Measurements from ENCODE around the gene RTKN2.

The RTKN2 gene

GRCh38 chr10:62189131-62189530, 79.5 kb downstream of the RTKN2 start:
- H3K4me3 ChIP-seq (replicated peaks; ENCODE audit: low read depth, low read length) = no peak overlapping the region
- DNase-seq (ENCODE audit: extremely low read depth, low read depth) = no peak
- TF ChIP-seq, protein P1, sequence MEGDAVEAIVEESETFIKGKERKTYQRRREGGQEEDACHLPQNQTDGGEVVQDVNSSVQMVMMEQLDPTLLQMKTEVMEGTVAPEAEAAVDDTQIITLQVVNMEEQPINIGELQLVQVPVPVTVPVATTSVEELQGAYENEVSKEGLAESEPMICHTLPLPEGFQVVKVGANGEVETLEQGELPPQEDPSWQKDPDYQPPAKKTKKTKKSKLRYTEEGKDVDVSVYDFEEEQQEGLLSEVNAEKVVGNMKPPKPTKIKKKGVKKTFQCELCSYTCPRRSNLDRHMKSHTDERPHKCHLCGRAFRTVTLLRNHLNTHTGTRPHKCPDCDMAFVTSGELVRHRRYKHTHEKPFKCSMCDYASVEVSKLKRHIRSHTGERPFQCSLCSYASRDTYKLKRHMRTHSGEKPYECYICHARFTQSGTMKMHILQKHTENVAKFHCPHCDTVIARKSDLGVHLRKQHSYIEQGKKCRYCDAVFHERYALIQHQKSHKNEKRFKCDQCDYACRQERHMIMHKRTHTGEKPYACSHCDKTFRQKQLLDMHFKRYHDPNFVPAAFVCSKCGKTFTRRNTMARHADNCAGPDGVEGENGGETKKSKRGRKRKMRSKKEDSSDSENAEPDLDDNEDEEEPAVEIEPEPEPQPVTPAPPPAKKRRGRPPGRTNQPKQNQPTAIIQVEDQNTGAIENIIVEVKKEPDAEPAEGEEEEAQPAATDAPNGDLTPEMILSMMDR (IDR thresholded peaks at IDR 0.05; ENCODE audit: low read depth, low read length, missing control alignments) = no peak

DNA sequence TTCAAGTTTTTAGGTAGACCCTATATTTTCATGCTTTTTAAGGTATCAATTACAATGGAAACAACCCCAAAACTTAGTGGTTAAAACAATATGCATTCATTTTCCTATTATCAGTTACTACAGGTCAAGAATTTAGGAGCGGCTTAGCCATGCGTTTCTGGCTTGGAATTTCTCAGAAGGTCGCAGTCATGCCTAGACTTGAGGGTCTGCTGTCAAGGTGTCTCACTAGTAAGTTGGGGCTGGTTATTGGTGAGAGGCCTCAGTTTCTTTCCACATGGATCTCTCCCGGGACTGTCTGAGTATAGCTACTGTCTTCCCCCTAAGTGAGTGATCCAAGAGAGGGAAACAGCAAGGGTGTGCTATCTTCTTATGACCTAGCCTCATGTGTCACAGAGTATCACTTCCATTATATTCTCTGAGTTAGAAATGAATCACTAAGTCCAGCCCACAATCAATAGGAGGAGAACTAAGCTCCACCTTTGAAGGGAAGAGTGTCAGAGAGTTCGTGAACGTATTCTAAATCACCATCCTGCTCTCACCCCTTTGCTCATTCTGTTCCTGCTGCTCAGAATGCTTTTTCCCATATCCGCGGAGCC, 80.5 kb downstream of the RTKN2 start:
- TF ChIP-seq, protein P1 (IDR thresholded peaks at IDR 0.05; ENCODE audit: low read depth, low read length, missing control alignments) = no peak
- DNase-seq (ENCODE audit: extremely low read depth, low read depth) = no peak
- no peak overlapping the region for H3K4me3 ChIP-seq (replicated peaks; ENCODE audit: low read depth, low read length)

DNA sequence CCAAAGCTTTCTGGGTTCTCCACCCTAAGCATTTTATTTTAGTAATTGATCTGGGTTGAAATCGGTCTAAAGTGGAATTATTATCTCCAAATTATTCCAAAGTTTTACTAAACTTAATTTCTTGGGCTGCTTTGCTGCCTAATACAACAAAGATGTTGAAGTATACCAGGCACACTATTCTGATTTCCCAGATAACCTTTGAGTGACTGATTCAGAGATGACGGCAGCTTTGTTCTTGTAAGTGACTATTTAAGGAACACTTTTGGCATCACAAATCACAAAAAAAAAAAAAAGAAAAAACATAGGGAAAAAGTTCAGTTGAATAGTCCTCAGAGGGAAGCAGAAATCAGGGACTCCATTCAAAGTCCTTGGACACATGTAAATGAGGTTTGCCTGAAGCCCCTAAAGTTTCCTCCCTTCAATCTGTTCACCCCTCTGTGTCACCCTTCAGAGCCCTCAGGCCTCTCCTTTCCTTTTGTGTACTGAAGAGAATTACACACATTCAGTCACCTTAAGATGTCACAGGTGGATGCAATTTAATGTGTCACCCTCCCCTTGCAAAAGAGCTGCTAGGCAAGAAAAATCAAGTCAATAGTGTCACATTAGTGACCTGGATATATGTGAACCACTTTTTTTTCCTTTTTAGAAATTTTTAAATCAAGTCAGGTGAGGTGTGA, 81.5 kb downstream of the RTKN2 start:
- DNase-seq (ENCODE audit: extremely low read depth, low read depth) = no peak
- H3K4me3 ChIP-seq (replicated peaks; ENCODE audit: low read depth, low read length) = no peak overlapping the region
- TF ChIP-seq, protein P1 (IDR thresholded peaks at IDR 0.05; ENCODE audit: low read depth, low read length, missing control alignments) = no peak

DNA sequence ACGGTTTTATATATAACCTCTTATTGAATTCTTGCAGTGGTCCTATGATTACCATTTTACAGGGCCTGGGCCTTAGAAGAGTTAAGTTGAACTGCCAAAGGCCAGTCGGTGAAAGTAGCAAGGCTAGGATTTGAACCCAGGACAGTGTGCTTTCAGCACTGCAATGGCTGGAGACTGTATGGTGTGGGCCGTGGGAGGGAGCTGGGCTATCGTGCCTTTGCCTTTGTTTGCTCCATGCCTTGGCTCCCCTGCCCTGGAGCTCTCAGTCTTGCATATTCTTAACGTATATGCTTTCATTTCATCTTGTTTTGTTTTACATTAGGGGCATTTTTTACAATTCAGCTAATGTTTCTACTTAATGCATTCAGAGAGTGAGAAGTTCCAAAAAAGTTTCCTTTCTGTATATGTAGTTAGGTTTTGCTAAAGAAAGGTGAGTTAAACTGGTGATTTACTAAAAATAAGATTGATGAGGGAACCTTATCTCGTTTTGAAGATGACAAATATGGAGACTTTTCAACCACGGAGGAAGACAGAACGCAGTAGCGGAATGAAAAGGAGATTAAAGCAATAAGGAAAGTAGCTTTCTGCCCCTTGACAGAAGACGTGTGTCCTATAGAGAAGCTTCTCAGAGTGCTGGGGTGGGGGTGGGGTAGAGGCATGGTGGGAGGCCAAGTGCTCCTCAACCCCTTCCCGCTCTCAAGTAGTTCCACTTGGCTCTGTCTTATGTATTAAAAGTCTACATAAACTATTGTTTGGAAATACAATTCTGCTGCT, 82.5 kb downstream of the RTKN2 start:
- TF ChIP-seq, protein P1 (IDR thresholded peaks at IDR 0.05; ENCODE audit: low read depth, low read length, missing control alignments) = no peak
- no peak for DNase-seq (ENCODE audit: extremely low read depth, low read depth)
- no peak overlapping the region for H3K4me3 ChIP-seq (replicated peaks; ENCODE audit: low read depth, low read length)

- TF ChIP-seq, protein P1 (IDR thresholded peaks at IDR 0.05; ENCODE audit: low read depth, low read length, missing control alignments) = no peak
- DNase-seq (ENCODE audit: extremely low read depth, low read depth) = no peak
- H3K4me3 ChIP-seq (replicated peaks; ENCODE audit: low read depth, low read length) = no peak overlapping the region
These were observed 84.5 kb downstream of the RTKN2 start for GRCh38 chr10:62183857-62184795.

DNA sequence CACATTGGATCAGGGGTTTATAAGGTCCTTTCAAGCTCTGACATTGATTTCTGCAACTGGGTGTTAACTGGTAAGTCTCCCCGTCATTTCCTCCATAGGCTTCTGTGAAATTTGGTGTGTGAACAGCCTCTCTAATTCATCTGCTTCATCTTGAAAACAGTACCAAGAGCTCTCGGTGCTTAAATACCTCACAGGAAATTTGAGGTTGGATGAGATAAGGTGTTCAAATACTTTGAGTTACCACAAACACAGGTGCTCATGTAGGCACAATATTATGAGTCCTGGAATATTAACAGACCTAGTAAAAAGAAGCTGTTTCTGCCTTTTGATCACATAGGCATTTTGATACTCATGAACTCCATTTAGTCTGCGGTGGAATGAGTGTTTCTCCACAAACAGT, 85.2 kb downstream of the RTKN2 start:
- no peak for DNase-seq (ENCODE audit: extremely low read depth, low read depth)
- TF ChIP-seq, protein P1 (IDR thresholded peaks at IDR 0.05; ENCODE audit: low read depth, low read length, missing control alignments) = no peak
- H3K4me3 ChIP-seq (replicated peaks; ENCODE audit: low read depth, low read length) = no peak overlapping the region

Data from HFF-Myc (cell line).